ENCODE measurements around the gene TOP1.

DNA sequence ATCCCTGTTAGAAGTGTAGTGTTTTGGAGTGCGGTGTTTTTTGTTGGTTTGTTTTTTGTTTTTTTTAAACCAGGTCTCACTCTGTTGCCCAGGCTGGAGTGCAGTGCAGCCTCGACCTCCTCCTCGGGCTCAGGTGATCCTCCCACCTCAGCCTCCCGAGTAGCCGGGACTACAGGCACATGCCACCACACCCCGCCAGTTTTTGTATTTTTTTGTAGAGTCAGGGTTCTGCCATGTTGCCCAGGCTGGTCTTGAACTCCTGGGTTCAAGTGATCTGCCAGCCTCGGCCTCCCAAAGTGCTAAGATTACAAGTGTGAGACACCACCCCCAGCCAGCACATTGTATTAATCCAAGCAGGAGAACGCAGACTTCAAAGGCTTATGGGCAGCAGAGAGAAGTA is 1.3 kb upstream of the TOP1 start:
- no peak for TF ChIP-seq FOSL2 (IDR thresholded peaks at IDR 0.05; ENCODE audit: borderline replicate concordance, low read depth)
- no peak for TF ChIP-seq CTCF (IDR thresholded peaks at IDR 0.05)
- no peak for TF ChIP-seq IRF3 (IDR thresholded peaks at IDR 0.05; ENCODE audit: low read depth, low read length)
- TF ChIP-seq EP300 (IDR thresholded peaks at IDR 0.05; ENCODE audit: borderline replicate concordance in 1 of 2, low read depth in 1 of 2, low read length in 1 of 2), result no peak
- no peak for TF ChIP-seq REST (IDR thresholded peaks at IDR 0.05; ENCODE audit: low read depth, low read length)
- no peak for TF ChIP-seq SIN3A (IDR thresholded peaks at IDR 0.05; ENCODE audit: borderline replicate concordance, low read depth, low read length)
- TF ChIP-seq GABPA (IDR thresholded peaks at IDR 0.05; ENCODE audit: low read depth), result no peak
- TF ChIP-seq ZBTB33 (IDR thresholded peaks at IDR 0.05; ENCODE audit: borderline replicate concordance, low read depth), result no peak
- TF ChIP-seq POLR2AphosphoS5 (IDR thresholded peaks at IDR 0.05; ENCODE audit: low read depth, low read length), result no peak
- no peak for TF ChIP-seq EZH2phosphoT487 (IDR thresholded peaks at IDR 0.05; ENCODE audit: borderline replicate concordance, low read depth)
- TF ChIP-seq CHD2 (IDR thresholded peaks at IDR 0.05; ENCODE audit: low read length, partially characterized antibody), result no peak
- TF ChIP-seq, protein P1, sequence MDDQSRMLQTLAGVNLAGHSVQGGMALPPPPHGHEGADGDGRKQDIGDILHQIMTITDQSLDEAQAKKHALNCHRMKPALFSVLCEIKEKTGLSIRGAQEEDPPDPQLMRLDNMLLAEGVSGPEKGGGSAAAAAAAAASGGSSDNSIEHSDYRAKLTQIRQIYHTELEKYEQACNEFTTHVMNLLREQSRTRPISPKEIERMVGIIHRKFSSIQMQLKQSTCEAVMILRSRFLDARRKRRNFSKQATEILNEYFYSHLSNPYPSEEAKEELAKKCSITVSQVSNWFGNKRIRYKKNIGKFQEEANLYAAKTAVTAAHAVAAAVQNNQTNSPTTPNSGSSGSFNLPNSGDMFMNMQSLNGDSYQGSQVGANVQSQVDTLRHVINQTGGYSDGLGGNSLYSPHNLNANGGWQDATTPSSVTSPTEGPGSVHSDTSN (IDR thresholded peaks at IDR 0.05), result no peak
- TF ChIP-seq YY1 (IDR thresholded peaks at IDR 0.05; ENCODE audit: low read depth), result no peak
- TF ChIP-seq NFIC (IDR thresholded peaks at IDR 0.05; ENCODE audit: borderline replicate concordance), result no peak
